GM12878 (cell line): Measurements from ENCODE around the gene TMEM184C. TPM values are rescaled to one million over a fixed set of nuclear protein-coding genes. Genes with fewer than 3 reads are reported as not detected.

Source experiments
- BCLAF1 ChIP-seq: fragments of 450-650 bp; IDR thresholded peaks from 2 replicates; pipeline ENCODE4 v1.6.1; 2017; ENCODE audit warnings: antibody characterized with exemption, mild to moderate bottlenecking, moderate library complexity
- E4F1 ChIP-seq: fragments of 450-650 bp; IDR thresholded peaks from 2 replicates; pipeline ENCODE4 v1.6.1; 2018; ENCODE audit warnings: borderline replicate concordance, mild to moderate bottlenecking; ENCODE audit not compliant: partially characterized antibody
- HDGF ChIP-seq: fragments of 450-650 bp; IDR thresholded peaks from 2 replicates; pipeline ENCODE4 v1.6.1; 2016; ENCODE audit warnings: antibody characterized with exemption
- MXI1 ChIP-seq: fragments of 150-350 bp; IDR thresholded peaks from 2 replicates; pipeline ENCODE4 v1.6.1; 2011; ENCODE audit warnings: low read depth, mild to moderate bottlenecking, inconsistent platforms, low read length, improper control_type of control experiment
- NKRF ChIP-seq: fragments of 450-650 bp; conservative IDR thresholded peaks from 2 replicates; pipeline ENCODE4 v1.6.1; 2017; ENCODE audit warnings: mild to moderate bottlenecking, moderate library complexity
- RCOR1 ChIP-seq: conservative IDR thresholded peaks from 2 replicates; pipeline ENCODE4 v1.6.1; 2012; ENCODE audit warnings: low read depth, low read length, improper control_type of control experiment
- SP1 ChIP-seq: IDR thresholded peaks from one replicate; pipeline ENCODE4 v1.6.1; 2011; ENCODE audit warnings: low read depth, low read length
- TAF1 ChIP-seq: IDR thresholded peaks from 2 replicates; pipeline ENCODE4 v1.6.1; 2011; ENCODE audit warnings: mild to moderate bottlenecking, low read depth, low read length, borderline replicate concordance
- WRNIP1 ChIP-seq: IDR thresholded peaks from 2 replicates; pipeline ENCODE4 v1.6.1; 2011; ENCODE audit warnings: low read depth, low read length, improper control_type of control experiment, borderline replicate concordance
- polyA plus RNA-seq, 11 experiments: library from polyadenylated mRNA; depleted of rRNA in 4 of 11; unstranded in 6 of 11; stranded (reverse) in 5 of 11; fragments of >200 nt; fragmentation: Nextera tagmentation in 4 of 11; fragmentation: Illumina TruSeq in 1 of 11; extraction: Ambion mirVana in 4 of 11; extraction: Trizol in 1 of 11; gene quantifications; 1 replicate in 1 of 11; 2 replicates in 10 of 11; pipeline versions ENCODE4 v1.2.1 to v1.2.3, GENCODE V29; 2011 to 2016; ENCODE audit warnings: inconsistent platforms in 2 of 11, missing spikeins in 2 of 11, low read depth in 1 of 11
- total RNA-seq, 4 experiments: library from RNA; depleted of rRNA in 3 of 4; stranded (reverse); fragments of >200 nt in 3 of 4; fragmentation: Illumina TruSeq in 1 of 4; extraction: Trizol in 1 of 4; gene quantifications; 2 replicates each; pipeline versions ENCODE4 v1.2.1 to v1.2.3, GENCODE V29; 2013 to 2021

Gene TMEM184C
- total and polyA plus RNA-seq, 10 of the 15 experiments (the other 5 are each of a cell fraction or from before 2014, with no cell fraction given): 3.4 to 22.6 (median 18.2) TPM

- TF ChIP-seq NKRF (no peak), BCLAF1 (no peak), TAF1 (no peak), MXI1 (no peak), SP1 (no peak), E4F1 (no peak), RCOR1 (no peak), HDGF (no peak), WRNIP1 (no peak)
Measured at GRCh38 chr4:147658501-147658900, 41.3 kb downstream of the TMEM184C start (continued).
